Breast epithelium (tissue), 3 donors: ENCODE results near the gene MED17.

ENCODE experiments used
- CTCF ChIP-seq, 3 donors: fragments of 450-650 bp; IDR thresholded peaks; one replicate each; pipeline ENCODE4 v1.5.1; 2016 to 2017; ENCODE audit warnings: antibody characterized with exemption in 3 of 3, mild to moderate bottlenecking in 3 of 3, moderate library complexity in 3 of 3
- POLR2AphosphoS5 ChIP-seq, 3 donors: sonication (generic); formaldehyde crosslinking; IDR thresholded peaks; one replicate each; pipeline ENCODE4 v1.6.1; 2017; ENCODE audit warnings: antibody characterized with exemption in 3 of 3

- TF ChIP-seq POLR2AphosphoS5 (IDR thresholded peaks at IDR 0.05) = no peak
- no peak for TF ChIP-seq CTCF (IDR thresholded peaks at IDR 0.05)
Observed at GRCh38 chr11:93849751-93850593, 65.9 kb downstream of the MED17 start.
